Esophagus muscularis mucosa (tissue), 2 donors: Measurements from ENCODE around the gene DOK5.

Experiments
- EP300 ChIP-seq: sonication (generic); formaldehyde crosslinking; IDR thresholded peaks from one replicate; pipeline ENCODE4 v1.6.1; 2017; ENCODE audit warnings: antibody characterized with exemption
- POLR2A ChIP-seq: fragments of 450-650 bp; IDR thresholded peaks from one replicate; pipeline ENCODE4 v1.6.1; 2017; ENCODE audit warnings: antibody characterized with exemption, moderate library complexity, mild to moderate bottlenecking, low read depth

- no peak for TF ChIP-seq POLR2A
- TF ChIP-seq EP300 = no peak
Observed at GRCh38 chr20:54622333-54623295, 147.2 kb downstream of the DOK5 start.
